Breast epithelium (tissue), 3 donors: ENCODE data around the gene NAALADL2.

Experiments
- POLR2A ChIP-seq: fragments of 450-650 bp; IDR thresholded peaks from one replicate; pipeline ENCODE4 v1.6.1; 2016; ENCODE audit warnings: antibody characterized with exemption, mild to moderate bottlenecking, moderate library complexity
- TF ChIP-seq, protein P1 (sequence below), 3 donors: fragments of 450-650 bp; IDR thresholded peaks; one replicate each; pipeline ENCODE4 v1.5.1; 2016 to 2017; ENCODE audit warnings: antibody characterized with exemption in 3 of 3, mild to moderate bottlenecking in 3 of 3, moderate library complexity in 3 of 3

DNA sequence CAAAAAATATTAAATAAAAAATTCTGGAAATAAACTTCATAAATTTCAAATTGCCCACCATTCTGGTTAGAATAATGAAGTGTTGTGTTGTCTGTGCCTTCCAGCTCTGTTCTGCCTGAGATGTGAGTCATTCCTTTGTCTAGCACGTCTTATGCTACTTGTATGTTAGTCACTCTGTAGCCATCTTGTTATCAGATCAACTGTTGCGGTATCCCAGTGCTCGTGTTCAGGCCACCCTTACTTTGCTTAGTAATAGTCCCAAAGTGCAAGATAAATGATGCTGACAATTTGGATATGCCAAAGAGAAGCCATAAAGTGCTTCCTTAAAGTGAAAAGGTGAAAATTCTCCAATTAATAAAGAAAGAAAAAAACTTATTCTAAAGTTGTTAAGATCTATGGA lies 527.5 kb downstream of the NAALADL2 start:
- no peak for TF ChIP-seq POLR2A
- TF ChIP-seq, protein P1, sequence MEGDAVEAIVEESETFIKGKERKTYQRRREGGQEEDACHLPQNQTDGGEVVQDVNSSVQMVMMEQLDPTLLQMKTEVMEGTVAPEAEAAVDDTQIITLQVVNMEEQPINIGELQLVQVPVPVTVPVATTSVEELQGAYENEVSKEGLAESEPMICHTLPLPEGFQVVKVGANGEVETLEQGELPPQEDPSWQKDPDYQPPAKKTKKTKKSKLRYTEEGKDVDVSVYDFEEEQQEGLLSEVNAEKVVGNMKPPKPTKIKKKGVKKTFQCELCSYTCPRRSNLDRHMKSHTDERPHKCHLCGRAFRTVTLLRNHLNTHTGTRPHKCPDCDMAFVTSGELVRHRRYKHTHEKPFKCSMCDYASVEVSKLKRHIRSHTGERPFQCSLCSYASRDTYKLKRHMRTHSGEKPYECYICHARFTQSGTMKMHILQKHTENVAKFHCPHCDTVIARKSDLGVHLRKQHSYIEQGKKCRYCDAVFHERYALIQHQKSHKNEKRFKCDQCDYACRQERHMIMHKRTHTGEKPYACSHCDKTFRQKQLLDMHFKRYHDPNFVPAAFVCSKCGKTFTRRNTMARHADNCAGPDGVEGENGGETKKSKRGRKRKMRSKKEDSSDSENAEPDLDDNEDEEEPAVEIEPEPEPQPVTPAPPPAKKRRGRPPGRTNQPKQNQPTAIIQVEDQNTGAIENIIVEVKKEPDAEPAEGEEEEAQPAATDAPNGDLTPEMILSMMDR (IDR thresholded peaks at IDR 0.05) = no peak
